ENCODE measurements around the gene RTN4IP1.

The RTN4IP1 gene, protein sequence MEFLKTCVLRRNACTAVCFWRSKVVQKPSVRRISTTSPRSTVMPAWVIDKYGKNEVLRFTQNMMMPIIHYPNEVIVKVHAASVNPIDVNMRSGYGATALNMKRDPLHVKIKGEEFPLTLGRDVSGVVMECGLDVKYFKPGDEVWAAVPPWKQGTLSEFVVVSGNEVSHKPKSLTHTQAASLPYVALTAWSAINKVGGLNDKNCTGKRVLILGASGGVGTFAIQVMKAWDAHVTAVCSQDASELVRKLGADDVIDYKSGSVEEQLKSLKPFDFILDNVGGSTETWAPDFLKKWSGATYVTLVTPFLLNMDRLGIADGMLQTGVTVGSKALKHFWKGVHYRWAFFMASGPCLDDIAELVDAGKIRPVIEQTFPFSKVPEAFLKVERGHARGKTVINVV

GRCh38 chr6:106629103-106629858 lies at the start of gene RTN4IP1, which contains the start of gene QRSL1:
Gene RTN4IP1 (minus strand): TSS chr6:106629498. CDS start chr6:106629021, 477 bp downstream.
Gene QRSL1 (plus strand): TSS chr6:106629578. CDS start chr6:106629682, 104 bp downstream.
- Histone ChIP-seq H3K4me1 (ENCODE audit: insufficient read depth, low read length) (peaks cover 16% of the 10 kb centered on the region), H3K27ac (ENCODE audit: low read depth, low read length) (peak within 1 kb of the TSS; percentile 67)

GRCh38 chr6:106677282-106677681 lies 48.0 kb upstream of the RTN4IP1 start:
- Histone ChIP-seq H3K27ac (ENCODE audit: low read depth, low read length) (no peak overlapping the region), H3K36me3 (ENCODE audit: insufficient read depth, low read length) (no peaks in the 10 kb centered on the region), H3K9me3 (ENCODE audit: low read length) (no peaks in the 10 kb centered on the region), H3K4me1 (ENCODE audit: insufficient read depth, low read length) (no peaks in the 10 kb centered on the region), H3K9ac (ENCODE audit: low read length) (no peak overlapping the region), H3K4me3 (ENCODE audit: low read depth in 1 of 2, low read length in 2 of 2) (no peak overlapping the region), H3K27me3 (ENCODE audit: control insufficient read depth in 1 of 2, insufficient read depth in 2 of 2, low read length in 2 of 2) (no peaks in the 10 kb centered on the region)

More at GRCh38 chr6:106629103-106629858, at the start of gene RTN4IP1, which contains the start of gene QRSL1:
- Histone ChIP-seq H3K9me3 (ENCODE audit: low read length) (no peaks in the 10 kb centered on the region), H3K27me3 (ENCODE audit: control insufficient read depth in 1 of 2, insufficient read depth in 2 of 2, low read length in 2 of 2) (no peaks in the 10 kb centered on the region), H3K4me3 (ENCODE audit: low read depth in 1 of 2, low read length in 2 of 2) (peak within 1 kb of the TSS; percentile 98 to 99), H3K9ac (ENCODE audit: low read length) (peak within 1 kb of the TSS; percentile 91), H3K36me3 (ENCODE audit: insufficient read depth, low read length) (no peaks in the 10 kb centered on the region)

DNA sequence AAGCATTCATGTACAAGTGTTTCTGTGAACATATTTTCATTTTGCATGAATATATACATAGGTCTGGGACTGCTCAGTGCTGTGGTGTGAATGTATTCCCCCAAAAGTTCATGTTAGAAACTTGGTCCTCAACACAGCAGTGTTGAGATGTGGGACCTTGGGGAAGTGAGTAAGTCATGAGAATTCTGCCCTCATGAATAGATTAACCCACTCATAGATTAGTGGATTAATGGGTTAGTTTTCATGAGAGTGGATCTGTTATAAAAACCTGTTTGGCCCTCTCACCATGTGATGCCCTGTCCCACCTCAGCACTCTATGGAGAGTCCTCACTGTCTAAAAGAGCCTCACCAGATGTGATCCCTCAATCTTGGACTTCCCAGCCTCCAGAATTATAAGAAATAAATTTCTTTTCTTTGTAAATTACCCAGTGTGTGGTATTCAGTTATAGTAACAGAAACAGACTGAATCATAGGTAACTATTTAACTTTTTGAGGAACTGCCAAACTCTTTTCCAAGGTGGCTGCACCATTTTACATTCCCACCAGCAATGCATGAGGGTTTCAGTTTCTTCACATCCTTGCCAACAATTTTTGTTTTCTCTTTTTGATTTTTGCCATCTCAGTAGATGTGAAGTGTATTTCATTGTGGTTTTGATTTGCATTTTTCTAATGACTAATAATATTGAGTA lies 45.4 kb upstream of the RTN4IP1 start:
- Histone ChIP-seq H3K4me3 (ENCODE audit: low read depth in 1 of 2, low read length in 2 of 2) (no peak overlapping the region), H3K9ac (ENCODE audit: low read length) (no peak overlapping the region), H3K36me3 (ENCODE audit: insufficient read depth, low read length) (no peaks in the 10 kb centered on the region), H3K4me1 (ENCODE audit: insufficient read depth, low read length) (no peaks in the 10 kb centered on the region), H3K9me3 (ENCODE audit: low read length) (no peaks in the 10 kb centered on the region), H3K27me3 (ENCODE audit: control insufficient read depth in 1 of 2, insufficient read depth in 2 of 2, low read length in 2 of 2) (no peaks in the 10 kb centered on the region), H3K27ac (ENCODE audit: low read depth, low read length) (no peak overlapping the region)

DNA sequence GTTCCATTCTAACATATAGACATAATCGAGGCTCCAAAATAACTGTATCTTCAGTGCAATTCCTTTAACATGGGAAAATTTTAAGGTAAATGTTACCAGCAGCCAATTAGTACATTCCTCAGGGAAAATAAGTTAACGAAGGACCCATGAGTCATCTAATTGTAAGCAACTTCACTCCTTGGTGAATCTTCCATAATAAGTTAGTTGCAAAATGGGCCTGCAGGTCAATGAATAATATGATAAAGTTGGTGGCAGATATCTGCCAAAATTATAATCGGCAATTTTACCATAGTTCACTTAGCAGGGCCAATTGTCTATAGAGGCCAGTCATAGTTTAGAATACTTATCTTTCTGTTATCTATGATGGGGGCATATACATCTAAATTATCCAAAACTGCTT lies 42.4 kb upstream of the RTN4IP1 start:
- Histone ChIP-seq H3K27ac (ENCODE audit: low read depth, low read length) (no peak overlapping the region), H3K4me1 (ENCODE audit: insufficient read depth, low read length) (no peaks in the 10 kb centered on the region), H3K9ac (ENCODE audit: low read length) (no peak overlapping the region), H3K36me3 (ENCODE audit: insufficient read depth, low read length) (no peaks in the 10 kb centered on the region), H3K27me3 (ENCODE audit: control insufficient read depth in 1 of 2, insufficient read depth in 2 of 2, low read length in 2 of 2) (no peaks in the 10 kb centered on the region), H3K9me3 (ENCODE audit: low read length) (no peaks in the 10 kb centered on the region), H3K4me3 (ENCODE audit: low read depth in 1 of 2, low read length in 2 of 2) (no peak overlapping the region)

- Histone ChIP-seq H3K4me3 (ENCODE audit: low read depth in 1 of 2, low read length in 2 of 2) (no peak overlapping the region), H3K9ac (ENCODE audit: low read length) (no peak overlapping the region), H3K9me3 (ENCODE audit: low read length) (no peaks in the 10 kb centered on the region), H3K27ac (ENCODE audit: low read depth, low read length) (no peak overlapping the region), H3K27me3 (ENCODE audit: control insufficient read depth in 1 of 2, insufficient read depth in 2 of 2, low read length in 2 of 2) (no peaks in the 10 kb centered on the region), H3K4me1 (ENCODE audit: insufficient read depth, low read length) (no peaks in the 10 kb centered on the region), H3K36me3 (ENCODE audit: insufficient read depth, low read length) (no peaks in the 10 kb centered on the region)
These were observed 40.9 kb upstream of the RTN4IP1 start for GRCh38 chr6:106670236-106670635.

DNA sequence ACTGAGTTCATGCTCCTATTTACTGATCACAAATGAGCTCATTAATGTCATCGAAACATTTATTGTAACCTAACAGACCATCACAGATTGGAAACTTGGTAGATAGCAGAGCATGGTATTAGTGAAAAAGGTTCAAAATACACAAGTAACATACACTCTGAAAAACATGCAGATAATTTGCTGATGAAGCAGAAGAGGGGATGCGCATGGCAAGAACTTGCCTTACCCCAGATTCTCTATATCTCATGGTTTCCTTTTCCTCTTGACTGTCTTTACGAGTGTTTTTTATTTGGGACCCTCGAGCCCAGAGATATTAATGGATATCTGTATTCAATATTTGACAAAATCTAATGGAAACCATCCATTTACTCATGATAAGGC lies 37.7 kb upstream of the RTN4IP1 start:
- H3K27ac ChIP-seq (ENCODE audit: low read depth, low read length): no peak overlapping the region
- H3K9ac ChIP-seq (ENCODE audit: low read length): no peak overlapping the region
- H3K36me3 ChIP-seq (ENCODE audit: insufficient read depth, low read length): peaks cover 6% of the 10 kb centered on the region
- H3K4me1 ChIP-seq (ENCODE audit: insufficient read depth, low read length): no peaks in the 10 kb centered on the region
- H3K9me3 ChIP-seq (ENCODE audit: low read length): no peaks in the 10 kb centered on the region
- H3K4me3 ChIP-seq (ENCODE audit: low read depth in 1 of 2, low read length in 2 of 2): no peak overlapping the region
- no peaks in the 10 kb centered on the region for H3K27me3 ChIP-seq (ENCODE audit: control insufficient read depth in 1 of 2, insufficient read depth in 2 of 2, low read length in 2 of 2)

DNA sequence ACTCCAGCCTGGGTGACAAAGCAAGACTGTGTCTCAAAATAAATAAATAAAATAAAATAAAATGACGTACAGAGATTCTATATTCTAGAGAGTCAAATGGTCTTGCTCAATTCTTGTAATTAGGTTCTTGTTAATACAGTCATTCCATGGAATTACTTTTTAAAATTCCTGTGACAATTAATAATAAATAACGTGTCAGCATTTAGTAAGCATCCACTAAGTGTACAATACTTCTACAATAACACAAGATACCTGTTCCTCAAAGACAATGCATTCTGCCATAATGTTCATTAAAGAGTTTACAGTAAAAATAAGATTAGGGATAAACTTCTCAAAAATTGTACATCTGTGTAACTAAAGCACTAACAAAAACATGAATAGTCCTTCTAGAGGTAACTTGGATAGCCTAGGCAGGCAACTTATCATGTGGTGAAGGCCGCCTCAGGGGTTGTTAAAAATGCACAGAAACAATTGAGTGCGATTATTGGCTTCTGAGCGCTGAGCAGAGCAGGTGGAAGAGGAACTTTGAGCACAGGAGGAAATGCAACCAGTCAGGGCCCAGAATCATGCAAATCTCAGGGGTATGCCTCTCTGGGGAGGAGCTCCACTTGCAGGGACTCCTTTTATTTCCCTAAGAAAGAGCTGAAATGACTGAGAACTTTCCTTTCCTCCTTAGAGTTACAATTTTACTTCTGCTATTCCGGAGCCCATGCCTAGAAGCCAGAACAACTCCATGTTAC lies 37.2 kb upstream of the RTN4IP1 start:
- H3K9me3 ChIP-seq (ENCODE audit: low read length): no peaks in the 10 kb centered on the region
- H3K9ac ChIP-seq (ENCODE audit: low read length): no peak overlapping the region
- H3K27ac ChIP-seq (ENCODE audit: low read depth, low read length): no peak overlapping the region
- H3K36me3 ChIP-seq (ENCODE audit: insufficient read depth, low read length): peaks cover 6% of the 10 kb centered on the region
- H3K4me1 ChIP-seq (ENCODE audit: insufficient read depth, low read length): no peaks in the 10 kb centered on the region
- H3K27me3 ChIP-seq (ENCODE audit: control insufficient read depth in 1 of 2, insufficient read depth in 2 of 2, low read length in 2 of 2): no peaks in the 10 kb centered on the region
- H3K4me3 ChIP-seq (ENCODE audit: low read depth in 1 of 2, low read length in 2 of 2): no peak overlapping the region

DNA sequence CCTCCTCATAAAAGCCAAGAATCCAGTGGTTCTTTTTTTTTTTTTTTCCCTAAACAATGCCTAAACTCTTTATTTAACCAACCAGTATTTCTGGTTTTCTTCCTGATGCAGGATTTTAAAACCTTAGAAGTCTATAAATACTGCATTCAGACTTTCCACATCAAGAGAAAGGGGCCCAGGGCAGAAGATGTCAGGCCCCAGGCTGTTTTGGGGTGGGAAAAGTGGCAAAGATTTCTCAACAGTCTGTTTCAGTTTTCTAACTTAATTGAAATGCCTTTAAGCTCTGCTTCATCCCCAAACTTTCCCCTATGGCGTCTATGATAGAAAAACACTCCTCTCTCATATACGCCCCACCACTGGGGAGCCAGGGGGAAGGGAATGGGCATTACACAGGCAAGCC lies 33.2 kb upstream of the RTN4IP1 start:
- H3K36me3 ChIP-seq (ENCODE audit: insufficient read depth, low read length): peaks cover 16% of the 10 kb centered on the region
- H3K27me3 ChIP-seq (ENCODE audit: control insufficient read depth in 1 of 2, insufficient read depth in 2 of 2, low read length in 2 of 2): no peaks in the 10 kb centered on the region
- H3K9me3 ChIP-seq (ENCODE audit: low read length): peaks cover 7% of the 10 kb centered on the region
- H3K9ac ChIP-seq (ENCODE audit: low read length): no peak overlapping the region
- no peak overlapping the region for H3K4me3 ChIP-seq (ENCODE audit: low read depth in 1 of 2, low read length in 2 of 2)
- H3K4me1 ChIP-seq (ENCODE audit: insufficient read depth, low read length): no peaks in the 10 kb centered on the region
- no peak overlapping the region for H3K27ac ChIP-seq (ENCODE audit: low read depth, low read length)

GRCh38 chr6:106659859-106660258 lies 30.6 kb upstream of the RTN4IP1 start:
- Histone ChIP-seq H3K27ac (ENCODE audit: low read depth, low read length) (no peak overlapping the region), H3K4me1 (ENCODE audit: insufficient read depth, low read length) (no peaks in the 10 kb centered on the region), H3K27me3 (ENCODE audit: control insufficient read depth in 1 of 2, insufficient read depth in 2 of 2, low read length in 2 of 2) (no peaks in the 10 kb centered on the region), H3K4me3 (ENCODE audit: low read depth in 1 of 2, low read length in 2 of 2) (no peak overlapping the region), H3K9ac (ENCODE audit: low read length) (no peak overlapping the region), H3K36me3 (ENCODE audit: insufficient read depth, low read length) (peaks cover 21% of the 10 kb centered on the region), H3K9me3 (ENCODE audit: low read length) (peaks cover 7% of the 10 kb centered on the region)

DNA sequence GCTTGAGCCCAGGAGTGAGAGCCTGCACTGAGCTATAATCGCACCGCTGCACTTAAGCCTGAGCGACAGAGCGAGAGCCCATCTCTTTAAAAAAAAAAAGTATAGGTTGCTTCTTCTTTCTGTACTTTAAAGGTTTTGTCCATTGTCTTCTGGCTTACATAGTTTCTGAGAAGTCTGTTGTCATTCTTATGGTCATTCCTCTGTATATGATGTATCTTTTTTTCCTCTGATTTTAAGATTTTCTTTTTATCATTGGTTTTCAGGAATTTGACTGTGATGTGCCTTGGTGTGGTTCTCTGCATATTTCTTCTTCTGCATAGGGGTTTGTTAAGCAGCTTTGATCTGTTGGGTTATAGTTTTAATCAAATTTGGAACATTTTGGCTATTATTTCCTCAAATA lies 29.2 kb upstream of the RTN4IP1 start:
- H3K4me1 ChIP-seq (ENCODE audit: insufficient read depth, low read length): no peaks in the 10 kb centered on the region
- peaks cover 20% of the 10 kb centered on the region for H3K36me3 ChIP-seq (ENCODE audit: insufficient read depth, low read length)
- H3K9ac ChIP-seq (ENCODE audit: low read length): no peak overlapping the region
- H3K9me3 ChIP-seq (ENCODE audit: low read length): peaks cover 7% of the 10 kb centered on the region
- no peaks in the 10 kb centered on the region for H3K27me3 ChIP-seq (ENCODE audit: control insufficient read depth in 1 of 2, insufficient read depth in 2 of 2, low read length in 2 of 2)
- no peak overlapping the region for H3K4me3 ChIP-seq (ENCODE audit: low read depth in 1 of 2, low read length in 2 of 2)
- no peak overlapping the region for H3K27ac ChIP-seq (ENCODE audit: low read depth, low read length)
